Measurements from ENCODE around the gene STRIP1.

Gene STRIP1

GRCh38 chr1:110059133-110059863, 24.9 kb downstream of the STRIP1 start:
- TF ChIP-seq POU6F1 (CRISPR knock-in tag; IDR thresholded peaks at IDR 0.05; ENCODE audit: borderline replicate concordance, low read depth) (no peak), CSDC2 (CRISPR knock-in tag; IDR thresholded peaks at IDR 0.05) (peak; percentile 85), TCF4 (CRISPR knock-in tag; IDR thresholded peaks at IDR 0.05; ENCODE audit: borderline replicate concordance) (peak; percentile 70), ZNF8 (CRISPR knock-in tag; IDR thresholded peaks at IDR 0.05) (peak; percentile 36; the same call in 1 of the 2 replicates), CREB5 (CRISPR knock-in tag; IDR thresholded peaks at IDR 0.05; ENCODE audit: low read depth) (no peak), TSHZ2 (CRISPR knock-in tag; IDR thresholded peaks at IDR 0.05) (peak; percentile 77), SNAI2 (CRISPR knock-in tag; IDR thresholded peaks at IDR 0.05) (peak; percentile 60; the same call in 1 of the 2 replicates), ZNF565 (CRISPR knock-in tag; conservative IDR thresholded peaks at IDR 0.05; ENCODE audit: low read depth) (peak; percentile 73), GLIS3 (CRISPR knock-in tag; IDR thresholded peaks at IDR 0.05) (peak; percentile 54; the same call in 1 of the 2 replicates), ESRRG (CRISPR knock-in tag; IDR thresholded peaks at IDR 0.05) (no peak), ZFP3 (CRISPR knock-in tag; IDR thresholded peaks at IDR 0.05) (0 out of 2 replicates have a peak, but pooled peaks have one; percentile 14), BACH2 (CRISPR knock-in tag; IDR thresholded peaks at IDR 0.05; ENCODE audit: borderline replicate concordance) (peak; percentile 54; the same call in 1 of the 2 replicates), PATZ1 (CRISPR knock-in tag; IDR thresholded peaks at IDR 0.05; ENCODE audit: borderline replicate concordance) (no peak; the same call in 1 of the 2 replicates), ZNF70 (CRISPR knock-in tag; IDR thresholded peaks at IDR 0.05) (peak; percentile 5; the same call in 1 of the 2 replicates), TOX (CRISPR knock-in tag; IDR thresholded peaks at IDR 0.05; ENCODE audit: borderline replicate concordance) (no peak)

GRCh38 chr1:110060034-110060661, 25.7 kb downstream of the STRIP1 start:
- no peak for ATAC-seq
- no peak for TF ChIP-seq BACH2 (CRISPR knock-in tag; IDR thresholded peaks at IDR 0.05; ENCODE audit: borderline replicate concordance)
- TF ChIP-seq OSR1 (CRISPR knock-in tag; IDR thresholded peaks at IDR 0.05) = no peak
- TF ChIP-seq ZFP30 (CRISPR knock-in tag; IDR thresholded peaks at IDR 0.05) = no peak
- no peak for TF ChIP-seq TOX (CRISPR knock-in tag; IDR thresholded peaks at IDR 0.05; ENCODE audit: borderline replicate concordance)
- no peak for TF ChIP-seq ZNF565 (CRISPR knock-in tag; conservative IDR thresholded peaks at IDR 0.05; ENCODE audit: low read depth)
- no peak for TF ChIP-seq RARB (CRISPR knock-in tag; IDR thresholded peaks at IDR 0.05)
- 0 out of 2 replicates have a peak, but pooled peaks have one; percentile 44 for TF ChIP-seq ZNF70 (CRISPR knock-in tag; IDR thresholded peaks at IDR 0.05)
- TF ChIP-seq PPARA (CRISPR knock-in tag; IDR thresholded peaks at IDR 0.05; ENCODE audit: borderline replicate concordance) = peak; percentile 65; the same call in 1 of the 2 replicates
- no peak; the same call in 1 of the 2 replicates for TF ChIP-seq ZC3H10 (CRISPR knock-in tag; IDR thresholded peaks at IDR 0.05)
- no peak for TF ChIP-seq ZFP3 (CRISPR knock-in tag; IDR thresholded peaks at IDR 0.05)
- no peak for TF ChIP-seq GLIS3 (CRISPR knock-in tag; IDR thresholded peaks at IDR 0.05)
- peak; percentile 80; the same call in 1 of the 2 replicates for TF ChIP-seq TSHZ2 (CRISPR knock-in tag; IDR thresholded peaks at IDR 0.05)
- TF ChIP-seq CSDC2 (CRISPR knock-in tag; IDR thresholded peaks at IDR 0.05) = 0 out of 2 replicates have a peak, but pooled peaks have one; percentile 37
- TF ChIP-seq CSRNP3 (CRISPR knock-in tag; IDR thresholded peaks at IDR 0.05) = no peak
- TF ChIP-seq CREB5 (CRISPR knock-in tag; IDR thresholded peaks at IDR 0.05; ENCODE audit: low read depth) = no peak
- TF ChIP-seq ISL1 (CRISPR knock-in tag; IDR thresholded peaks at IDR 0.05) = no peak
- peak; percentile 96 for TF ChIP-seq SNAI2 (CRISPR knock-in tag; IDR thresholded peaks at IDR 0.05)

More at GRCh38 chr1:110059133-110059863, 24.9 kb downstream of the STRIP1 start:
- ATAC-seq = peak; percentile 68
